HG02970 (cell line): Measurements from ENCODE around the gene SCNN1A.

ENCODE experiments used
- ATAC-seq: cut with Tn5 transposase; IDR thresholded peaks from one replicate; pipeline ENCODE4 v1.9.1; 2021; ENCODE audit warnings: mild to moderate bottlenecking, moderate library complexity, moderate number of reproducible peaks; ENCODE audit not compliant: unreplicated experiment, low FRiP score

Gene SCNN1A

GRCh38 chr12:6322352-6322751, 53.0 kb downstream of the SCNN1A start:
- ATAC-seq: no peak

GRCh38 chr12:6321905-6322304, 53.5 kb downstream of the SCNN1A start:
- ATAC-seq: no peak

- ATAC-seq: no peak
Measured at GRCh38 chr12:6319446-6319845, 55.9 kb downstream of the SCNN1A start.

- no peak for ATAC-seq
Measured at GRCh38 chr12:6318440-6318879, 56.9 kb downstream of the SCNN1A start.

- no peak for ATAC-seq
Measured at GRCh38 chr12:6317693-6318439, 57.5 kb downstream of the SCNN1A start.

GRCh38 chr12:6316921-6317692, 58.3 kb downstream of the SCNN1A start:
- ATAC-seq: no peak

GRCh38 chr12:6315704-6316597, 59.4 kb downstream of the SCNN1A start:
- ATAC-seq: no peak

- no peak for ATAC-seq
Measured at GRCh38 chr12:6315184-6315583, 60.2 kb downstream of the SCNN1A start.

GRCh38 chr12:6314776-6315175, 60.6 kb downstream of the SCNN1A start:
- ATAC-seq: no peak

GRCh38 chr12:6313326-6313940, 61.9 kb downstream of the SCNN1A start:
- ATAC-seq: no peak

- ATAC-seq: peak; percentile 50
Measured at GRCh38 chr12:6312529-6313325, 62.6 kb downstream of the SCNN1A start.

- ATAC-seq: no peak
Measured at GRCh38 chr12:6311822-6312528, 63.4 kb downstream of the SCNN1A start.

- ATAC-seq: no peak
Measured at GRCh38 chr12:6310771-6311610, 64.4 kb downstream of the SCNN1A start.

GRCh38 chr12:6307529-6307928, 67.8 kb downstream of the SCNN1A start:
- no peak for ATAC-seq

GRCh38 chr12:6306599-6307220, 68.7 kb downstream of the SCNN1A start:
- ATAC-seq: no peak

- ATAC-seq: no peak
Measured at GRCh38 chr12:6306151-6306550, 69.2 kb downstream of the SCNN1A start.

- no peak for ATAC-seq
Measured at GRCh38 chr12:6303071-6303470, 72.3 kb downstream of the SCNN1A start.

GRCh38 chr12:6302621-6303020, 72.7 kb downstream of the SCNN1A start:
- no peak for ATAC-seq
